ENCODE data around the gene C10orf90.

The C10orf90 gene

DNA sequence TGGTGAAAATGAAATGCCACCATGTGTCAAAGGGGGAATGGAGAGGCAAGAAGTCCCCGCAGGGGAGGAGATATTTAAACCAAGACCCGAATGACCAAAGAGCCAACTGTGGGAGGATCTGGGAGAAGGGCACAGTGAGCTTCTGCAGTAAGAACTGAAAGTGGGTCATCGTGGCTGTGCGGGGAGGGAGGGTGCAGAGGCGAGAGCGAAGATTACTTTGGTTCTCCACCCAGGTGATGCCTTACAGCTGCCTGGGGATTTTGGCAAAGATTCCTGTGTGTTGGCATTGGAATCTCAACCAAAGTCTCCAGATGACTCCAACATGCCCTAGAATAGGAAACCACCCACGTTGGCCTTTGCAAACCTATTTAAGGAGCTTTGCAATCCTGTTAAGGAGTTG, 238.0 kb downstream of the C10orf90 start:
- DNase-seq (ENCODE audit: low read depth in 2 of 2, low spot score in 1 of 2), result no peak

DNA sequence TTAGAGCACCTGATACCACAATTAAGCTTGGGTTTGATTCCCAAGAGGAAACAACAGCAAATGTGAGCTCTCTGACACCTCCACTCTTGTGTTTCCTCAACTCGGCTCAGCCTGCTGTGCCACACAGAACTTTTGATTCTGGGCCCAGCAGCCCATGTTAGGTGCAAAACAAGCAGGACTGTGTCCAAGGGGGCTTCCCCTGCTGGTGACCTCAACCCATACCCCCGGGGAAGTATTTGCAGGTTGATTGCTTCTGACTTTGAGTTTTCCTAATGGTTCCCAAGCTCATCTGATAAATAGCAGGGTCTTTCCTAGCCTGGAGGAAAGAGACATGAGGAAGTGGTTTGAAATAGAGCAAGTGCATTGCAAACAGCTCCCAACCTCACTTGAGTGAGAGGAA, 238.7 kb downstream of the C10orf90 start:
- no peak for DNase-seq (ENCODE audit: low read depth in 2 of 2, low spot score in 1 of 2)

DNA sequence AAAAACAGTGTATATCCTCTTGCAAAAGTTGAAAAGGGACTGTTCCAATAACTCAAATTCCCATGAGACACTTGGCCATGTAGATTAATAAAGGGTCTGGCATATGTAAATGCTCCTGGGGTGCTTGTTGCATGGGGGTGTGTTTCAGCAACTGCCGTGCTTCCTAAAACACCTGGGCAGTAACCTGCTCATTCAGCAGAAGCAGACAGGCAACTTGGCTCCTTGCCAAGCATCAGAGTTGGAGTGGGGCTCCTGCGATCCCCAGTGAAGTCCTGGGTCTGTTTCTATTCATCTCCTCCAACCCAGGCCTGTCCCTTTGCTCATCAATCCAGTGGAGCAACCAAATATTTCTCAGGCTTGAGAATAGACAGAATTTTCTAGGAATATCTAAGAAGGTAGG, 240.0 kb downstream of the C10orf90 start:
- DNase-seq (ENCODE audit: low read depth in 2 of 2, low spot score in 1 of 2), result no peak

DNA sequence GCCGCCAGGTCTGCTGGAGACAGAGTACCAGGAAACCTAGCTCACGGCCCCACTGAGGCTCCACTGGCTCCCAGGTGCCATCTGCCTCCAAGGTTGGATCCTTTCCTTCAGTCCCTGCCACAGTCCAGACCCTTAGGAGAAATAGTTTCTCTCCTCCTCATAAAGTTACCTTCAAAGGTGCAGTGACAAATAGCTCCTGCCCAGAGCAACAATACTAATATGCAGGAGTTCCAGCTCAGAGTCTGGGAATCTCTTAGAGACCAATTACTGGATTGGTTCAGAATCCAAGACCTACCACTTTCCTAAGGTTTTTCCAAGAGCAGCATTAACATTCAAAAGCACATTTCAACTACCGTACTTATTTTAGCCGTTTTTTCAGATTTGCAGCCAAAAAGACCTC, 241.2 kb downstream of the C10orf90 start:
- no peak for DNase-seq (ENCODE audit: low read depth in 2 of 2, low spot score in 1 of 2)

DNA sequence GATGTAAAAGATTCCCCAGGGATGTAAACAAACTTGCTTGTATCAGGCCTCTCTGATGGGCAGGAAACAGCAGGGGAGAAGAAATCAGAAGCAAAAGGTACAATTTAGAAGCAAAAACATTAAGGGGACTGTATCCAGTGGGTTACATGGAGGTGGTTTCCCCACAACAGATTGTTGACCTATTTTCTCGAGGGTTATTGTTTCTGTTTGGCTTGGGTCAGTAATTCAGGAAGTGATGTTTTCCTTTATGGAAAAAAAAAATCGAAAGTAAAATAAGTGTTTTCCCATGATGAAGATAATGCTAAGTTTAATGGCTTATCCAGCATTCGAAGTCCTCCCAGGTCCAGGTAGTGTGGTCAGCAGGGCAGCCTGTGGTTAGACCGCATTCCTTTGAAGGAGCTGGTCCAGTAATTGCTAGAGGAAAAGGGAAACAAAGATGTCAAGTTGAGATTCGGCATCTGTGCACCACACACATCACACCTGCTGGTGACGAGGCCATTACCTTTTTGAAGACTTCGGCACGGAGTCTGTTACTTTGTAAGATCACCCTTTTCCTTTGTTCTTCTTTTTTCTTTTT, 244.9 kb downstream of the C10orf90 start:
- DNase-seq (ENCODE audit: low read depth in 2 of 2, low spot score in 1 of 2), result no peak

DNA sequence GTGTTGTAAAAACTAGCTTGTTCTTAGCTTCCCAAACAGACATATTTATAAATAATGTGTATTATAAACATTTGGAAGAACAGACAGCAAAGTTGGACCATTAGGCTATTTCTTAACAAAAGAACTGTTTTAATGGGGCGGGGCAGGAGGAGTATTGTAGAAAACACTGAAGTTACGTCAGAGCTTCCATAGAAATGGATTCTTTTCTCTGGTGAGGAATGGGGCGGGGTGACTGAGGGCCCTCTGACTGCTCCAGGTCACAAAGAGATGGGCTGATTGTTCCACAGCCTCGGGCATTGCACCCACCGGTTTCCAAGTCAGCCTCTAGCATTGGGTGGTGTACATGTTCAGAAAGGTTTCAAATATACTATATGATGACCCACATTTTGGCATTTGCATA, 245.5 kb downstream of the C10orf90 start:
- no peak for DNase-seq (ENCODE audit: low read depth in 2 of 2, low spot score in 1 of 2)

DNA sequence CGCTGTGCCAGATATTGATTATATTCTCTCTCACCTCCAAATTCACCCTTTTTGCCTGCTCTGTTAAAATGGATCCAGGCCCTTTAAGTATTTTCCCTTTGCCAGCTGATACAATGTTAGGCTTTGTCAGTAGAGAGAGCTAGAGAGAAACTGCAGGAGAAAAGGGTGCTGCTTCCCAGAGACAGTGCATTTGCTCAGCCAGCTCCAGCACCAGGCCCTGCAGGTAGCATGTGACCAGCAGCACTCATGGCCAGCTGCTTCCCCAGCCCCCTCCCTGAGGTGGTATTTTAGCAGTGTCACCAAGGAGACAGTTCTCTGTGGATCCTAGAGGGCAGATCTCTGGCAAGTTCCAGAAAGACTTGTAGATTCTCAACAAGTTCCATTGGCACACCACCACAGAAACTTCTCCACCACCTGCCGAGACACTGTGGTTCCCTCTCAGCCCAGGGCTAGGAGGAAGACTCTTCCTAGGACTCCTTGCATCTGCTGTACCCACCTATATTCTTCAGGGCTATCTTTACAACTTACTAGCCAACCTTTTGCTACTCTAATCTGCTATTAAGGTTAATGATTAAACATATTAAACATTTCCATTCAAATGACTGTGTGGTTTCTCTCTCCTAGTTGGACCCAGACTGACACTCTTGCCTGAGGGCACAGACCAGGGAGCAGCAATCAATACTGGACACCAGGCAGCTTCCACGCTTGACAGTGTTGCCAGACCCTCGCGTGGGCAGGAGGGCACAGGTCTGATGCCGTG, 246.6 kb downstream of the C10orf90 start:
- DNase-seq (ENCODE audit: low read depth in 2 of 2, low spot score in 1 of 2), result no peak

DNA sequence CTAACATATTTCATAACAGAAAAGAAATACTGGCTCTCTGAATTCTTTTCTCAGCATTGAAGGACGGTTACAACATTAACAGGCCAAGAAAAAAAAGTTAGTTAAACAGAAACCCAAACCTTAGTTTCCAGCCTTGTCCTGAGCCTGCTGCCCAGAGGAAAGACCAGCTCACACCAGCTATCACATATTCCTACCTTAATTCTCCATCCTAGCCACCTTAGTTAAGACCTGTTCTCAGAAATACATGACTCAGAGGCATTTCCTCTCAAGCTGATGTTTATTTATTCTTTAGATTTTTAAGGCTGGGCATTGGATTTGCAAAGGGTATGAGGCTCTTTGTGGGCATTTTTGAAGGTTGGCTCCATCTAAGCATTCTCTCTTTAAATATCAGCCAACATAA, 247.9 kb downstream of the C10orf90 start:
- DNase-seq (ENCODE audit: low read depth in 2 of 2, low spot score in 1 of 2), result no peak

DNA sequence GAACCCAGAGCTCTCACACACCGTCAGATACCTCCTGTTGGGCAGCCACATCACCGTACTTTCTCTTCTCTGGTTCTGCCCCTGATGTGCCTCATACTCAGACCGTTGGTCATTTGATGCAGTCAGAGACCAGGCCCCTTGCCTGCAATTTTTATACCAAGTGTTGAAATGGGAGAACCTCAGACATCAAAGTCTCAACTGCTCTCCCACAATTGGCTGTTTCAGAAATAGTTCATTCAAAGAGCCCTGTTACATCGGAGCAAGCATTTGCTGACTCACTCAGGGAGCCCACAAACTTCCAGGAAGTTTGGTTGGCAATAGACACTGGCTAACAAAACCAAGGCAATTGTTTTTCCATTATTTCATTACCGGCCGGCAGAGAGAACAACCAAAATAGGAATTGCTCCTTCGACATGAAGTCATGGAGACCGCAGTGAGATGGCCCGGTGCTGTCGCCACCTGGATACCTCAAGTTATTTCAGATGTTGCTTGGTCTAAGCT, 248.7 kb downstream of the C10orf90 start:
- DNase-seq (ENCODE audit: low read depth in 2 of 2, low spot score in 1 of 2), result no peak

DNA sequence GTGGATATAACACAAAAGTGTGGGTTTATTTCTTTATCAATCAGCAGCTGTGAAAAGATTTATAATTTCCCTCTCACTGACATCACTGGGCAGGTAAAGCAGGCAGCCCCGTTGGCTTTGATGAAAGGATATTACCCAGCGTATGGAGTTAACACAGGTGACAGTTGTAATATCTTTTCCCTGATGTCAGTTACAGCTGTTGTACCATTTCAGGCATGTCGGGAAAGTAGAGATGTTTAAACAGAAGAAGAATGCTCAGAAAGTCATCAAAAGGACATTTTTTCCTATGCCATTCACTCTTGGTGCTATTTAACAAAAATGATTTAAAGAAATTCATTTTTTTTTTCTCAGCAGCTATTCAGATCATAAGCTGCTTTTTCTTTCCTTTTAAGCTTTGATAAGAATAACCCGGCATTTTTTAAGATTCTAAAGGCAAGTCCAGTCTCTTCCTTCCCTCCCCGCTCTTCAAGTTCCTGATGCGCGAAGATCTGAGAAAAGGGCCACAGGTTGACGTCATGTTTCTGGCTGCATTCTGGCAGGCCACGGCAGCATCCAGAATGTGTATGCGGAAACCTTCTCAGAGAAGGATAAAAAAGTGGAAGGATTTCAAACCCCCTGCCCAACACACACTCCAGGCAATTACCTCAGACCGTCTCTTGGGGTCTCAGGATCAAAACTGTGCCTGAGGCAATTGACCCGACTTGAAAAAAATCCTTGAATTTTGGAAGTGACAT, 249.8 kb downstream of the C10orf90 start:
- DNase-seq (ENCODE audit: low read depth in 2 of 2, low spot score in 1 of 2), result no peak

DNA sequence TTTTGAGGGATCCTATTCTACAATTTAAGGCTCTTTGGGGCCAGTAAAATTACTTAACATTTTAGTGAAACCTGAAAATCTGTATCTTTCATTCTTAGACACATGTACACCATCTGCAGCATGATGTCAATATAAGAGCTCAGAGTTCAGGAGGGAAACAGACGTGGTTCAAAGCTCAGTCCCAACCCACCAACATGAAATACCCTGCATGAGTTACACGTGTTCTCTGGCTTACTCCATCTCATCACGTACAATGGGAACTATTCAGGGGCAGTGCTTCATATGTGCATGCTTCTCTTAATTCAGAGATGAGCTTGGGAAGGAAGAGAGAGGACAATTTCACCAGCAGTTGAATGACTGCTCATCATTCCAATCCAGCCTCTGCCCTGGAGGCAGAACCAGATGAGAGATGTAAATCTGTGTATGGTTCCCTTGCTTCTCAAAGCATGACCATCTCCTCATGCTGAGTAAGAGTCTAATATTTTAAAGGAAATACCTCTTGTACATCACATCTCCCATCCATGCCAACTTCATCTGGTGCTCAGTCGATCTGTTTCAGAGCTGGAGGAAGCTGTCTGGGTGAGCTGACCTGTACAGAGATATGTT, 253.2 kb downstream of the C10orf90 start:
- no peak for DNase-seq (ENCODE audit: low read depth in 2 of 2, low spot score in 1 of 2)

DNA sequence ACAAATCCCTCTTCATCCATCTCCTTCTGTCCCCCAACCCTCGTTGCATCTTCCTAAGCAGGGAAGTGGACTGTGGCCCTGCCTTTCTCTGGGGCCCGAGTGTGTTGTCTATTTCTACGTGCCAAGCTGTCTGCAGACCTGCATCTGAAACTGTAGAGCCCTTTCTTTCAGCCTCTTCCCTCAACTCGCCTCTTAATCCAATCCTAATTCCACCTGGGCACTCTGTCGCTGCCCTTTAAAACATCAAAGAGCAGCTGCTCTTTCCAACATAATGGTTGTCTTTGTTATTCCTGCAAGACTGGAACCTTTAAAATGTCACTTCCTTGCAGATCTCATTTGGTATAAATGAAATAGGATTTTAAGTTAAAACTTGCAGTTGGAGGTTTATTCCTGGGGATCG, 260.7 kb downstream of the C10orf90 start:
- DNase-seq (ENCODE audit: low read depth in 2 of 2, low spot score in 1 of 2), result no peak

DNA sequence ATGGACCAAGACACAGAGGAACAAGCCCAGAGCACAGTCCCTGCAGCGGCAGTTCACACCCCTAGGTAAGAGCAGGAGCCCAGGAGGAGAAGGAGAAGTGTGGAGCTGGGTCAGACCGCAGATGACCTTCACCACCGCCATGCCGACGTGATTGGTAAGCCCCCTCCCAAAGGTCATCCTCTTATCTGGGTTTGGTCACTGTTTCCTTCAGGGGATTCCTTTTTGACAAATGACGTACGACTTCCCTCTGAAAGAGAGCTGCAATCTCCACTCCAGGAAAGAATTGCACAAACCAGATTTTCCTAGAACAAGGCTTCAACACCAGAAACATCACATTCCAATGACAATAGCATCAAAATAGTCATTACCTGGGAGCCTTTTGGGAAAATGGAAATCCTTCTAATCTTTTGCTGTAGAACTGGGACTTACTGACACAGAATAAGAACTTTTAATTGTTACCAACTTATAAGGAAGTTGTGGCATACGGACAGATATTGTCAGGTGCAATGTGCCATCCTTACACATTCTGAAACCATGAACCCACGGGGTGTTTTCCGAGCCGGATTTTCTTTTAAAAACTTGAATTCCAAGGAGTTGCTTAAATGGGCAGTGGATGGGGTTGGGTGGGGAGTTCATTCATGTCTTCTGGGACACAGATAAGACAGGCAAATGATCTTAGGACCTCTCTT, 261.4 kb downstream of the C10orf90 start:
- DNase-seq (ENCODE audit: low read depth in 2 of 2, low spot score in 1 of 2), result no peak

DNA sequence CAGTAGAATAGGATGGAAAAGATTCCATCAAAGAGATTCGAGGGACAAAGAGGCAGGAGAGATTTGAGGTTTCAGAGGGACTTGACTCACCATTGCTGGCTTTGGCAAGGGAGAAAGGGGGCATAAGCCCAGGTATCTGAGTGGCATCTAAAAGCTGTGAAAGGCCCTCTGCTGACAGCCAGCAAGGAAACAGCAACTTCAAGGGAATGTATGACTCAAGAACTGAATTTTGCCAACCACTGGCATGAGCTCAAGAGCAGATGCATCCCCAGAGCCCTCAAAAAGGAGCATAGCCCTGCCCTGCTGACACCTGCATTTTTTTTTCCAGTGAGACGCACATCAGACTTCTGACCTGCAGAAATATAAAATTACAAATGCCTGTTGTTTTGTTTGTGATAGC, 262.7 kb downstream of the C10orf90 start:
- DNase-seq (ENCODE audit: low read depth in 2 of 2, low spot score in 1 of 2), result no peak

DNA sequence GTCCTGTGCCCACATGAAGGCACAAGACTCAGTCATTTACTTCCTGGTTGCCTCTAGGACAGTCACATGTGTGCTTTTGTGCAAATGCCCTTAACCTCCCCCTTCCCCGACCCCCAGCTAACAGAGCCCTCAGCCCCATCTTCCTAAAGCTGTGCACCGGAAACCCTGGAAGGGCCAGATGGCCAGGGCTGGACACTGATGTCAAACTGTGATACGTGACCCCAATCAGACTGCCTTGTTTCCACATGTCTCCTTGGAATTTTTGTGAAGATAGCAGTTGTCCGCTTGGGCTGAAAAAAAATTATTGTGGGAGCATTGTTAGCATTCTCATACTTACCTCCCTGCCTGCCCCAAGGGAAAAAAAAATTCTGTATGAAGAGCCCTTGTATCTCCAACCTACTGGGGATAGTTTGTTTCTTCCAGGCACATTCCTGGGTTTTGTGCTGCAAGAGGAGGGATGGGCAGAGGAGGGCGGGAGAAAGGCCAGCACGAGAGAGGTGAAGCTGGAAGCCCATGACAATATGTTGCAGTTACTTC, 265.2 kb downstream of the C10orf90 start:
- DNase-seq (ENCODE audit: low read depth in 2 of 2, low spot score in 1 of 2), result no peak

DNA sequence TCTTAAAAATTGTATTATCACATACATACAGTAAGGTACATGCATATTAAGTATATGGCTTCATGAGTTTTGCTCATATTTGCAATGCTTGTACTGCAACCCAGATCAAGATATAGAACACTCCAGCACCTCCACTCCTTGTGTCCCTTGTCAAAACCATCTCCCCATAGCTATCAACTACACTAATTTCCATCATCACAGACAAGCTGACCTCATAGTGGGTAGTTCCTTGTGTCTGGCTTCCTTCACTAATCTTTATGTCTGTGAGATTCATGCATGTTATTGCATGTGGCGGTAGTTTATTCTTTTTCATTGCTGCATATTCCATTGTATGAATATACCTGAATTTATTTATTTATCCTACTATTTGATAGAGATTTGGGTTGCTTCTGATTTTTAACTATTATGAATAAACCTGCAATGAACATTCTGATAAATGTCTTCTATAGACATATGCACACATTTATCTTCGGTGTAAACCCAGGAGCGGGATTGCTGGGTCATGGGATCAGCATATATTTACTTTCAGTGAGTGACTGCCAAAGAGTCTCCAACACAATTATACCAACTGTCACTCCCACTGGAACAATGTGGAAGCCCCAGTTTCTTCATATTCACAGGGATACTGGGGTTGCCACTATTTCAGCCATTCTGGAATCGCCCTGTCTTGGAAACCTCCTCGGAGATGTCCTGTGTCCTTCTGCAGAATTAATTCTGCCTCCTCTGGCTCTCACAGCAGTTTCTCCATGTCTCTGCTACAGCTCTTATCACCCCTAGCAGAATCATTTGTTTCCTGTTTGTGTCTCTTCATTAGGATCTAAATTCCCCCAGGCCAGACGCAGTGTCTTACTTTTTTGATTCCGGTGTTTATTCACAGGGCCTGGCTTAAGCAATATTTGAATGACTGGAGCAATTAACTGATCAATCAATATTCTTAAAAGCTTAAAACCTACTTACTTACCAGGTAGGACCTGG, 267.5 kb downstream of the C10orf90 start:
- no peak for DNase-seq (ENCODE audit: low read depth in 2 of 2, low spot score in 1 of 2)

DNA sequence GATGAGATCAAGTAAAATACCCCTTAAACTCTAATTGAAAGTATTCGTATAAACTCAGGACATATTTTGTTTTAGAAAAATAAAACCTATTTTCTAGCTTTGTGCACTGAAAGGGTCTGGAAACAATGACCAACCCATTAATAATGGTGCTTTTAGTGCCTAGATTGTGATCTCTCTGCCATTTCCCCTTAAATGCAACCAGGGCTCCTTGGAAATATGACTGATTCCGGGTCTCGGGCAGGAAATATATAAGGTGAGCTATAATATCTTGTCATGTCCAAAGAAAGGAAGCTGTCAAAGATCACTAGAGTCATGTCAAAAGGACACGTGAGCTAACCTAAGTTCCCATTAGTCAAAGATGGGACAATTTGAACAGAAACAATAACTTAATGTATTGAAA, 269.9 kb downstream of the C10orf90 start:
- no peak for DNase-seq (ENCODE audit: low read depth in 2 of 2, low spot score in 1 of 2)

DNA sequence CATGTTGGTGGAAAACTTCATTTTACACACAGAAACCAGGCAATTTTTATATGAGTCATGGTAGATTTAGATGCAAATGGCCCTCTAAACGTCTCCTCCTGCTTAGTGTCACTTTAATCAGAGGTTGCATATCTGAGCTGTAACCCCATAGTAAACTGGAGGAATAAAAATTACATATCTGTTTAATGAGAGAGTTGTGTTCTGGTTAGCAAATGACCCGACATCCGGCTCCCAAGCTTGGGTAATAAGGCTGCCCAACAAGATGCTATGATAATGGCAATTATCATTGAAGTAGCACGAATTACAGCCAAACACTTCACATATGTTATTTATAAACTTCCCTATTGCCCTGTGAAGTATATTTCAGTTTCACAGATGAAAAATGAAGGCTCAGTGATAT, 271.6 kb downstream of the C10orf90 start:
- no peak for DNase-seq (ENCODE audit: low read depth in 2 of 2, low spot score in 1 of 2)

DNA sequence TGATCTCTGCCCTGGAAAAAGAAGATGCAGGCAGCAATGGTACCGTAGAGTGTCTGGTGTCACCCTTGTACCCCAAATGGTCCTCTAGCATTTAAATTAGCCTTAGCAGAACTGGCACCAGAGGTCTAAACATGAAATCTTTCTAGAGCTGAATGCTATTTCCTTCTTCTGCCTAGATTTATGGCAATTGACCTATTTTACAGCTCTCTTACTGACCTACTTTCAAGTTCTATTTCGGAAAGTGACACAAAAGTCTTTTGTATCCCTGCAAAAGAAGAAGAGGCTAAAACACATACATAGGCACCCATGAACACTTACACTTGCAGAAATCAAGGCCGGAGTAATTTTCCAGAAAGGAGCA, 272.1 kb downstream of the C10orf90 start:
- DNase-seq (ENCODE audit: low read depth in 2 of 2, low spot score in 1 of 2), result no peak

Data from stimulated activated CD8-positive, alpha-beta memory T cell treated with anti-CD3 and anti-CD28 coated beads, Interleukin-4, amount 100 ng/mL, for 4 hours (primary cell).